Left lung (tissue), 10 donors: Measurements from ENCODE around the gene VPS54. TPM values are rescaled to one million over a fixed set of nuclear protein-coding genes. Genes with fewer than 3 reads are reported as not detected.
A peak's percentile ranks its signal among the peaks of the same experiment; 100 is the strongest.

ENCODE experiments used
- ATAC-seq: fragments of 200-7000 bp; cut with Tn5 transposase; one replicate; pipeline ENCODE4 v1.9.1; 2020; ENCODE audit warnings: moderate library complexity
- DNase-seq, 4 donors: peaks; one replicate each; pipeline ENCODE4 v3.0.0-alpha.2; 2013 to 2020
- H3K27ac ChIP-seq, 2 donors: fragments of 200-600 bp; sonication (generic) in 1 of 2; one replicate each; pipeline versions ENCODE4 v1.5.0 to v1.8.0; 2020 to 2021
- H3K27me3 ChIP-seq, 2 donors: fragments of 200-600 bp; sonication (generic) in 1 of 2; one replicate each; pipeline versions ENCODE4 v1.5.0 to v1.8.0; 2020 to 2021
- H3K36me3 ChIP-seq, 2 donors: fragments of 200-600 bp; sonication (generic) in 1 of 2; one replicate each; pipeline versions ENCODE4 v1.5.0 to v1.8.0; 2020 to 2021
- H3K4me1 ChIP-seq, 2 donors: fragments of 200-600 bp; one replicate each; pipeline ENCODE4 v1.8.0; 2021
- H3K4me3 ChIP-seq, 2 donors: fragments of 200-600 bp; sonication (generic) in 1 of 2; one replicate each; pipeline versions ENCODE4 v1.5.0 to v1.8.0; 2020 to 2021; ENCODE audit warnings: mild to moderate bottlenecking in 1 of 2
- H3K9me3 ChIP-seq, 2 donors: fragments of 200-600 bp; sonication (generic) in 1 of 2; one replicate each; pipeline versions ENCODE4 v1.5.0 to v1.8.0; 2020 to 2021
- CTCF ChIP-seq, 2 donors: fragments of 200-600 bp; sonication (generic) in 1 of 2; IDR thresholded peaks; one replicate each; pipeline versions ENCODE4 v1.5.0 to v1.8.0; 2021; ENCODE audit warnings: antibody characterized with exemption in 2 of 2
- intact Hi-C, 2 donors: fragments of 100-400 bp; cut with DNase I; formaldehyde crosslinking; loops; one replicate each; pipeline versions ENCODE4 v1.11.2 to v1.14.2; 2022
- polyA plus RNA-seq, 6 donors: library from polyadenylated mRNA; unstranded; fragments of 120-200 nt; gene quantifications; one replicate each; pipeline ENCODE4 v1.2.1, GENCODE V29; 2013; ENCODE audit not compliant: insufficient read length in 6 of 6
- total RNA-seq, 2 donors: library from RNA; stranded (reverse); fragmentation: NEBNext Ultra II Directional; extraction: Animal tissue kit (Norgen Biotek cat#: 25700); gene quantifications; one replicate each; pipeline ENCODE4 v1.2.1, GENCODE V29; 2021
- donor health status: DM: no; HTN: yes; CAD: no.
- donor health status: DM: no; HTN: no; CAD: no.

The VPS54 gene
- total and polyA plus RNA-seq, 8 donors = 24.1 to 53.2 (median 47.3) TPM

DNA sequence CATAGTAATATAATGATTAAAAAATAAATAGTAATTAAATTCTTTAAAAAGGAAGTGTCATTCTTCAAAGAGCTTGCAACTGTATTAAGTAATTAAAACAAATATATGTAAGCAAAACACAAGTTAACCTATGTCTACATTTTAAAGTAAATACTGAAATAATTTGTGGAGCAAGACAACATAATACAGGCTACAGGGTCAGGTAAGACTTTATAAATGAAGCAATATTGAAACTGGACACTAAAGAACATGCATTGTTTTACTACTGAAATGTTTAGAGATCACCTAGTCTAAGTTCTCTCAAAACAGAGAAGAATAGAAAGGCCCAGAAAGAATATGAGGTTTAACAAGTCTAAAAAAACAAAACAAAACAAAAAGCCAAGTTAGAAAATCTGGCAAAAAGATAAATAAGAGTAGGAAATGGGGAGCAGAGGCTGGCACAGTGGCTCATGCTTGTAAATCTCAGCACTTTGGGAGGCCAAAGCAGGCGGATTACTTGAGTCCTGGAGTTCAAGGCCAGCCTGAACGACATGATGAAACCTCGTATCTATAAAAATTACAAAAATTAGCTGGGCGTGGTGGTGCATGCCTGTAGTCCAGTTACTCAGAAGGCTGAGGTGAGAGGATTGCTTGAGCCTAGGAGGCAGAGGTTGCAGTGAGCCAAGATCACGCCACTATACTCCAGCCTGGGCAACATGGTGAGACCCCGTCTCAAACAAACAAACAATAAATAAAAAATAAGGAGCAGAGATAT is 34.4 kb downstream of the VPS54 start:
- DNase-seq (no peak), ATAC-seq (no peak)
- no peak for TF ChIP-seq CTCF (IDR thresholded peaks at IDR 0.05)
- no peak overlapping the region for H3K4me3 ChIP-seq
- H3K27ac ChIP-seq = peak overlapping the region in 1 of 2 donors; percentile 51
- H3K36me3 ChIP-seq = peaks cover 0 to 27% of the 10 kb centered on the region in 2 donors
- H3K4me1 ChIP-seq = peaks cover 6 to 14% of the 10 kb centered on the region in 2 donors
- H3K9me3 ChIP-seq = peaks cover 0 to 6% of the 10 kb centered on the region in 2 donors
- intact Hi-C loops = no loop called here
- no peaks in the 10 kb centered on the region for H3K27me3 ChIP-seq

- H3K4me1 ChIP-seq = peaks cover 6 to 14% of the 10 kb centered on the region in 2 donors
- H3K9me3 ChIP-seq = no peaks in the 10 kb centered on the region
- intact Hi-C loops = no loop called here
- no peak for TF ChIP-seq CTCF (IDR thresholded peaks at IDR 0.05)
- DNase-seq (no peak), ATAC-seq (no peak)
- no peak overlapping the region for H3K27ac ChIP-seq
- peaks cover 0 to 34% of the 10 kb centered on the region in 2 donors for H3K36me3 ChIP-seq
- H3K27me3 ChIP-seq = no peaks in the 10 kb centered on the region
- no peak overlapping the region for H3K4me3 ChIP-seq
Observed at GRCh38 chr2:63983986-63984605, 35.1 kb downstream of the VPS54 start.

DNA sequence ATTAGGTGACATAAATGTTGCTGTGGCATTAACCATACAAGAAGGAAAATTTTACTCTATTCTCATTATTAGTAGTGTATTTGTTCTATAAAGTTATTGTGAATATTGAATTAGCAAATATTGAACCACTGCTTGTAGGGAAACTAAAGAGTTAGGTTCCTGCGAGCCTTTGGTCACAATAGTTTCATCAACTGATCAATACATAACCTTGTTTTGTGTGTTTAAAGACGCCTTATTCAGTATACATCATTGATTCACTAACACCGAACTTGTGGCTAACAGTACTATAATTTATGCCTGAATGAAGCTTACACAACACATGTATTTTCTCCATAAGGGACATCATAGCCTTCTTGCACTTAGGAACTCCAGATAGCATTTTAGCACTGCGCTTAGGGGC is 36.9 kb downstream of the VPS54 start:
- ATAC-seq (no peak), DNase-seq (no peak)
- H3K4me3 ChIP-seq = no peak overlapping the region
- intact Hi-C loops = no loop called here
- H3K27ac ChIP-seq = no peak overlapping the region
- peaks cover 0 to 36% of the 10 kb centered on the region in 2 donors for H3K36me3 ChIP-seq
- peaks cover 6 to 14% of the 10 kb centered on the region in 2 donors for H3K4me1 ChIP-seq
- no peaks in the 10 kb centered on the region for H3K27me3 ChIP-seq
- TF ChIP-seq CTCF (IDR thresholded peaks at IDR 0.05) = no peak
- H3K9me3 ChIP-seq = no peaks in the 10 kb centered on the region

DNA sequence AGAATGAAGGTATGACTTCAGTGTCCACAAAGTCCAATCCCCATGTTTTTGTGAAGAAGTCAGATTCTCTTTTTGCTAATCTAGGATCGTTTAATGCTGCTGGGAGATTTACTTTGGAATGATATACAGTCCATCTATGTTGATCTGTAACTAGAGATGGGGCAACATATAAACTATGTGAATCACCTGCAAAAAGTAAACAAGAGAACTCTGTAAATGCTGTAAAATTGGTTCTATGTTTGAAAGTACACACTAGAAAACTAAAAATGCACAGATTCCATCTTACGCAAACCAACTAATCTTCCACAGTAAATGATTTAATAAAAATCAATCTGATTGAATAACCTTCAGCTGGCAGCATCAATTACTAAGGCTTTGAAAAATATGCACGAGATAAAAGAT is 37.5 kb downstream of the VPS54 start:
- intact Hi-C loops = no loop called here
- Histone ChIP-seq H3K27me3 (no peaks in the 10 kb centered on the region), H3K9me3 (no peaks in the 10 kb centered on the region), H3K36me3 (peaks cover 0 to 36% of the 10 kb centered on the region in 2 donors), H3K27ac (no peak overlapping the region), H3K4me3 (no peak overlapping the region), H3K4me1 (peaks cover 6 to 14% of the 10 kb centered on the region in 2 donors)
- TF ChIP-seq CTCF (IDR thresholded peaks at IDR 0.05) = no peak
- ATAC-seq (no peak), DNase-seq (no peak)

GRCh38 chr2:63980794-63981193 is 38.4 kb downstream of the VPS54 start:
- ATAC-seq (no peak), DNase-seq (no peak)
- Histone ChIP-seq H3K27ac (no peak overlapping the region), H3K4me3 (no peak overlapping the region), H3K4me1 (peaks cover 6 to 14% of the 10 kb centered on the region in 2 donors), H3K36me3 (peaks cover 0 to 42% of the 10 kb centered on the region in 2 donors), H3K27me3 (no peaks in the 10 kb centered on the region), H3K9me3 (no peaks in the 10 kb centered on the region)
- intact Hi-C loops = no loop called here
- no peak for TF ChIP-seq CTCF (IDR thresholded peaks at IDR 0.05)
